Caco-2 (cell line): ENCODE measurements around the gene GABPB1. TPM values are rescaled to one million over a fixed set of nuclear protein-coding genes. Genes with fewer than 3 reads are reported as not detected.

Source experiments
- BruUV-seq: library from RNA; stranded (reverse); fragments of 400-500 nt; replicated peaks from 2 replicates; lab custom pipeline; 2021; lab: Mats Ljungman, UMichigan
- CTCF ChIA-PET: fragments of 300-600 bp; sonication (Branson Sonifier 250); formaldehyde crosslinking; loops from one replicate; lab custom pipeline; 2022; ENCODE audit warnings: antibody characterized with exemption; lab: Charles Lee
- POLR2A ChIA-PET: fragments of 300-600 bp; sonication (Branson Sonifier 250); formaldehyde crosslinking; loops from one replicate; lab custom pipeline; 2022; ENCODE audit warnings: antibody characterized with exemption; lab: Charles Lee
- DNase-seq, 2 experiments: peaks; one replicate each; pipeline versions ENCODE4 v3.0.0 to v3.0.0-alpha.2; 2020 to 2022
- H3K27me3 ChIP-seq: replicated peaks from 2 replicates; pipeline ENCODE4 v1.6.0; 2011; ENCODE audit warnings: low read length; ENCODE audit not compliant: control insufficient read depth, insufficient read depth
- H3K36me3 ChIP-seq: 2 replicates; pipeline ENCODE4 v1.5.1; 2011; ENCODE audit warnings: low read length; ENCODE audit not compliant: control insufficient read depth, insufficient read depth
- H3K4me1 ChIP-seq: fragments of 250-450 bp; sonication (Bioruptor Pico); 2 replicates; pipeline ENCODE4 v1.5.1; 2020; ENCODE audit warnings: mild to moderate bottlenecking
- H3K4me3 ChIP-seq: 2 replicates; pipeline ENCODE4 v1.5.1; 2011; ENCODE audit warnings: low read depth, mild to moderate bottlenecking, control low read depth, low read length
- H3K9me3 ChIP-seq: fragments of 250-450 bp; sonication (Bioruptor Pico); 2 replicates; pipeline ENCODE4 v1.5.1; 2020; ENCODE audit warnings: mild to moderate bottlenecking, moderate library complexity
- H3K27ac Mint-ChIP-seq: one replicate; pipeline ENCODE4 v1.8.0; 2022; ENCODE audit warnings: mixed read lengths; ENCODE audit not compliant: unreplicated experiment
- H3K27me3 Mint-ChIP-seq: one replicate; pipeline ENCODE4 v1.8.0; 2022; ENCODE audit warnings: mixed read lengths; ENCODE audit not compliant: insufficient read depth, unreplicated experiment
- H3K36me3 Mint-ChIP-seq: one replicate; pipeline ENCODE4 v1.8.0; 2022; ENCODE audit warnings: mild to moderate bottlenecking, mixed read lengths; ENCODE audit not compliant: insufficient read depth, unreplicated experiment
- H3K4me1 Mint-ChIP-seq: one replicate; pipeline ENCODE4 v1.8.0; 2022; ENCODE audit warnings: low read depth, mixed read lengths; ENCODE audit not compliant: unreplicated experiment
- H3K4me3 Mint-ChIP-seq: one replicate; pipeline ENCODE4 v1.8.0; 2022; ENCODE audit warnings: mild to moderate bottlenecking, moderate library complexity, mixed read lengths; ENCODE audit not compliant: unreplicated experiment
- H3K9me3 Mint-ChIP-seq: one replicate; pipeline ENCODE4 v1.8.0; 2022; ENCODE audit warnings: mixed read lengths; ENCODE audit not compliant: unreplicated experiment
- intact Hi-C: fragments of 100-400 bp; cut with micrococcal nuclease; formaldehyde crosslinking; loops from one replicate; pipeline ENCODE4 v1.10.0; 2022; ENCODE audit not compliant: unreplicated experiment
- total RNA-seq: library from RNA; stranded (reverse); gene quantifications from 2 replicates; pipeline ENCODE4 v1.2.3, GENCODE V29; 2022
- TF ChIP-seq, protein P1 (sequence below), 2 experiments: fragments of 200-600 bp in 1 of 2; IDR thresholded peaks; 1 replicate in 1 of 2; 2 replicates in 1 of 2; pipeline versions ENCODE4 v1.5.1 to v1.8.0; 2011 to 2022; ENCODE audit warnings: antibody characterized with exemption in 1 of 2, control low read depth in 1 of 2, inconsistent platforms in 1 of 2, low read depth in 1 of 2, low read length in 1 of 2, mild to moderate bottlenecking in 1 of 2, moderate library complexity in 1 of 2; ENCODE audit not compliant: insufficient read depth in 1 of 2, severe bottlenecking in 1 of 2, unreplicated experiment in 1 of 2

Gene GABPB1
- total RNA-seq, 1 experiment from 2014 or later, result 44.7 TPM

DNA sequence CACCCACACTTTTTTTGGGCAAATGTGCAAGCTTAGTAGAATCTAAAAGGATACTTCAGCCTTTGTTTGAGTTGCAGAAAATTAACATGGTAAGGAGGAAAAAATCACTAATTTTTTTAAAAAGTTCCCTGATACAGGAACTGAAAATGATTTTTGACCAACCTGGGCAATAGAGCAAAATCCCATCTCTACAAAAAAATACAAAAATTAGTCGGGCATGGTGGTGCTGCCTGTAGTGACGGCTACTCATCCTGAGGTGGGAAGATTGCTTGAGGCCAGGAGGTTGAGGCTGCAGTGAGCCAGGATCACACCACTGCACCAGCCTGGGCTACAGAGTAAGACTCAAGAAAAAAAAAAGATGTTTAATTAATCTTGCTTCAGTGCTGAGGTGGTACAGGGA, 10.6 kb upstream of the GABPB1 start:
- Mint-ChIP-seq H3K4me3 (no peak overlapping the region), H3K27ac (no peak overlapping the region), H3K27me3 (no peaks in the 10 kb centered on the region), H3K36me3 (peaks cover 15% of the 10 kb centered on the region), H3K9me3 (no peaks in the 10 kb centered on the region), H3K4me1 (no peaks in the 10 kb centered on the region)
- Histone ChIP-seq H3K36me3 (no peaks in the 10 kb centered on the region), H3K4me3 (no peak overlapping the region), H3K27me3 (no peaks in the 10 kb centered on the region), H3K9me3 (no peaks in the 10 kb centered on the region), H3K4me1 (no peaks in the 10 kb centered on the region)
- TF ChIP-seq, protein P1, sequence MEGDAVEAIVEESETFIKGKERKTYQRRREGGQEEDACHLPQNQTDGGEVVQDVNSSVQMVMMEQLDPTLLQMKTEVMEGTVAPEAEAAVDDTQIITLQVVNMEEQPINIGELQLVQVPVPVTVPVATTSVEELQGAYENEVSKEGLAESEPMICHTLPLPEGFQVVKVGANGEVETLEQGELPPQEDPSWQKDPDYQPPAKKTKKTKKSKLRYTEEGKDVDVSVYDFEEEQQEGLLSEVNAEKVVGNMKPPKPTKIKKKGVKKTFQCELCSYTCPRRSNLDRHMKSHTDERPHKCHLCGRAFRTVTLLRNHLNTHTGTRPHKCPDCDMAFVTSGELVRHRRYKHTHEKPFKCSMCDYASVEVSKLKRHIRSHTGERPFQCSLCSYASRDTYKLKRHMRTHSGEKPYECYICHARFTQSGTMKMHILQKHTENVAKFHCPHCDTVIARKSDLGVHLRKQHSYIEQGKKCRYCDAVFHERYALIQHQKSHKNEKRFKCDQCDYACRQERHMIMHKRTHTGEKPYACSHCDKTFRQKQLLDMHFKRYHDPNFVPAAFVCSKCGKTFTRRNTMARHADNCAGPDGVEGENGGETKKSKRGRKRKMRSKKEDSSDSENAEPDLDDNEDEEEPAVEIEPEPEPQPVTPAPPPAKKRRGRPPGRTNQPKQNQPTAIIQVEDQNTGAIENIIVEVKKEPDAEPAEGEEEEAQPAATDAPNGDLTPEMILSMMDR (IDR thresholded peaks at IDR 0.05; ENCODE audit: insufficient read depth in 1 of 2, low read depth in 1 of 2, low read length in 1 of 2, severe bottlenecking in 1 of 2, unreplicated experiment in 1 of 2), result no peak
- ChIA-PET POLR2A (no interaction called here), CTCF (no interaction called here)
- no peak for DNase-seq
- intact Hi-C loops, result no loop called here
- BruUV-seq, result no TSS peak

- POLR2A ChIA-PET, result no interaction called here
- intact Hi-C loops, result no loop called here
- Mint-ChIP-seq H3K27me3 (no peaks in the 10 kb centered on the region), H3K36me3 (peaks cover 16% of the 10 kb centered on the region), H3K4me1 (no peaks in the 10 kb centered on the region), H3K27ac (no peak overlapping the region), H3K9me3 (no peaks in the 10 kb centered on the region), H3K4me3 (no peak overlapping the region)
- Histone ChIP-seq H3K9me3 (no peaks in the 10 kb centered on the region), H3K27me3 (no peaks in the 10 kb centered on the region), H3K36me3 (no peaks in the 10 kb centered on the region), H3K4me3 (no peak overlapping the region), H3K4me1 (no peaks in the 10 kb centered on the region)
- DNase-seq, result no peak
- no TSS peak for BruUV-seq
- CTCF ChIA-PET, result no interaction called here
- TF ChIP-seq, protein P1 (IDR thresholded peaks at IDR 0.05; ENCODE audit: insufficient read depth in 1 of 2, low read depth in 1 of 2, low read length in 1 of 2, severe bottlenecking in 1 of 2, unreplicated experiment in 1 of 2), result no peak
Observed at GRCh38 chr15:50363612-50364011, 8.6 kb upstream of the GABPB1 start.

GRCh38 chr15:50361756-50362155, 6.8 kb upstream of the GABPB1 start:
- intact Hi-C loops, result no loop called here
- BruUV-seq, result no TSS peak
- H3K36me3 ChIP-seq, result no peaks in the 10 kb centered on the region; the same call in 1 of the 2 replicates
- ChIA-PET CTCF (no interaction called here), POLR2A (no interaction called here)
- peaks cover 4% of the 10 kb centered on the region for H3K4me1 Mint-ChIP-seq
- no peak overlapping the region for H3K27ac Mint-ChIP-seq
- H3K27me3 Mint-ChIP-seq, result no peaks in the 10 kb centered on the region
- H3K4me3 Mint-ChIP-seq, result no peak overlapping the region
- peaks cover 27% of the 10 kb centered on the region for H3K36me3 Mint-ChIP-seq
- no peak overlapping the region for H3K4me3 ChIP-seq
- H3K9me3 Mint-ChIP-seq, result no peaks in the 10 kb centered on the region
- no peaks in the 10 kb centered on the region for H3K9me3 ChIP-seq
- H3K27me3 ChIP-seq, result no peaks in the 10 kb centered on the region
- peaks cover under 1% of the 10 kb centered on the region for H3K4me1 ChIP-seq
- TF ChIP-seq, protein P1 (IDR thresholded peaks at IDR 0.05; ENCODE audit: insufficient read depth in 1 of 2, low read depth in 1 of 2, low read length in 1 of 2, severe bottlenecking in 1 of 2, unreplicated experiment in 1 of 2), result no peak
- no peak for DNase-seq
